Measurements from ENCODE around the gene KIR2DL4.
"Not testable (repeated sequence)": the region's sequence is repeated elsewhere in the genome, so short reads cannot be mapped to it uniquely, and the experiment has no call there.

Gene KIR2DL4

GRCh38 chr19:54805665-54806515 lies 2.5 kb downstream of the KIR2DL4 start:
- DNase-seq = no peak

GRCh38 chr19:54806516-54806838 lies 3.1 kb downstream of the KIR2DL4 start:
- DNase-seq = no peak

GRCh38 chr19:54814571-54814970 lies 11.2 kb downstream of the KIR2DL4 start:
- DNase-seq = not testable (repeated sequence)

GRCh38 chr19:54816251-54816650 lies 12.8 kb downstream of the KIR2DL4 start, which contains the start of gene KIR3DL1:
Gene KIR3DL1, plus strand, starts transcription at chr19:54816468.
- DNase-seq = not testable (repeated sequence)

- no peak for DNase-seq
Observed at GRCh38 chr19:54817670-54818536, 14.5 kb downstream of the KIR2DL4 start.

- not testable (repeated sequence) for DNase-seq
Observed at GRCh38 chr19:54824416-54824815, 21.0 kb downstream of the KIR2DL4 start.

GRCh38 chr19:54825326-54825725 lies 21.9 kb downstream of the KIR2DL4 start:
- not testable (repeated sequence) for DNase-seq

- DNase-seq = not testable (repeated sequence)
Observed at GRCh38 chr19:54828064-54828463, 24.7 kb downstream of the KIR2DL4 start.

GRCh38 chr19:54832496-54832895 lies 29.1 kb downstream of the KIR2DL4 start, which contains the start of gene KIR2DS4:
Gene KIR2DS4, plus strand, starts transcription at chr19:54832676.
- not testable (repeated sequence) for DNase-seq

GRCh38 chr19:54835126-54835525 lies 31.7 kb downstream of the KIR2DL4 start:
- not testable (repeated sequence) for DNase-seq

- DNase-seq = not testable (repeated sequence)
Observed at GRCh38 chr19:54837522-54837921, 34.1 kb downstream of the KIR2DL4 start.

GRCh38 chr19:54843171-54843570 lies 39.8 kb downstream of the KIR2DL4 start:
- not testable (repeated sequence) for DNase-seq

- DNase-seq = not testable (repeated sequence)
Observed at GRCh38 chr19:54850061-54850640, 46.7 kb downstream of the KIR2DL4 start, which contains the start of gene KIR3DL2. Gene KIR3DL2, plus strand, starts transcription at chr19:54850443. Its CDS starts 33 bp downstream, at chr19:54850476.

GRCh38 chr19:54850930-54851329 lies 47.5 kb downstream of the KIR2DL4 start:
- DNase-seq = no peak

- no peak for DNase-seq
Observed at GRCh38 chr19:54851353-54851752, 47.9 kb downstream of the KIR2DL4 start.

GRCh38 chr19:54855241-54855640 lies 51.8 kb downstream of the KIR2DL4 start:
- DNase-seq = not testable (repeated sequence)

GRCh38 chr19:54858476-54858875 lies 55.1 kb downstream of the KIR2DL4 start:
- DNase-seq = not testable (repeated sequence)

GRCh38 chr19:54859421-54859820 lies 56.0 kb downstream of the KIR2DL4 start:
- DNase-seq = not testable (repeated sequence)

- not testable (repeated sequence) for DNase-seq
Observed at GRCh38 chr19:54863459-54863858, 60.0 kb downstream of the KIR2DL4 start.
